MM.1S (cell line): Measurements from ENCODE around the gene INS.

Experiments
- EZH2 ChIP-seq: fragments of 300-600 bp; sonication (generic); optimal IDR thresholded peaks from 2 replicates; pipeline ENCODE3; 2017; ENCODE audit warnings: low read depth, mild to moderate bottlenecking, antibody characterized with exemption, low read length, mixed read lengths
- EZH2phosphoT487 ChIP-seq: fragments of 300-600 bp; sonication (generic); IDR thresholded peaks from 2 replicates; pipeline ENCODE4 v1.6.1; 2018; ENCODE audit warnings: antibody characterized with exemption, low read length
- TF ChIP-seq, protein P1 (sequence below): fragments of 300-600 bp; sonication (generic); IDR thresholded peaks from 2 replicates; pipeline ENCODE4 v1.5.1; 2016; ENCODE audit warnings: antibody characterized with exemption, low read length, mixed read lengths

DNA sequence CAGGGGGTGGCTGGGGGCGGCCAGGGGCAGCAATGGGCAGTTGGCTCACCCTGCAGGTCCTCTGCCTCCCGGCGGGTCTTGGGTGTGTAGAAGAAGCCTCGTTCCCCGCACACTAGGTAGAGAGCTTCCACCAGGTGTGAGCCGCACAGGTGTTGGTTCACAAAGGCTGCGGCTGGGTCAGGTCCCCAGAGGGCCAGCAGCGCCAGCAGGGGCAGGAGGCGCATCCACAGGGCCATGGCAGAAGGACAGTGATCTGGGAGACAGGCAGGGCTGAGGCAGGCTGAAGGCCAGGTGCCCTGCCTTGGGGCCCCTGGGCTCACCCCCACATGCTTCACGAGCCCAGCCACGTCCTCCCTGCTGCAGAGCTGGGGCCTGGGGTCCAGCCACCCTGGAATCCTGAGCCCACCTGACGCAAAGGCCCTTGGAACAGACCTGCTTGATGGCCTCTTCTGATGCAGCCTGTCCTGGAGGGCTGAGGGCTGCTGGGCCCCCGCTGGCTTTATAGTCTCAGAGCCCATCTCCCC is at the start of gene INS:
- no peak for TF ChIP-seq EZH2
- TF ChIP-seq, protein P1, sequence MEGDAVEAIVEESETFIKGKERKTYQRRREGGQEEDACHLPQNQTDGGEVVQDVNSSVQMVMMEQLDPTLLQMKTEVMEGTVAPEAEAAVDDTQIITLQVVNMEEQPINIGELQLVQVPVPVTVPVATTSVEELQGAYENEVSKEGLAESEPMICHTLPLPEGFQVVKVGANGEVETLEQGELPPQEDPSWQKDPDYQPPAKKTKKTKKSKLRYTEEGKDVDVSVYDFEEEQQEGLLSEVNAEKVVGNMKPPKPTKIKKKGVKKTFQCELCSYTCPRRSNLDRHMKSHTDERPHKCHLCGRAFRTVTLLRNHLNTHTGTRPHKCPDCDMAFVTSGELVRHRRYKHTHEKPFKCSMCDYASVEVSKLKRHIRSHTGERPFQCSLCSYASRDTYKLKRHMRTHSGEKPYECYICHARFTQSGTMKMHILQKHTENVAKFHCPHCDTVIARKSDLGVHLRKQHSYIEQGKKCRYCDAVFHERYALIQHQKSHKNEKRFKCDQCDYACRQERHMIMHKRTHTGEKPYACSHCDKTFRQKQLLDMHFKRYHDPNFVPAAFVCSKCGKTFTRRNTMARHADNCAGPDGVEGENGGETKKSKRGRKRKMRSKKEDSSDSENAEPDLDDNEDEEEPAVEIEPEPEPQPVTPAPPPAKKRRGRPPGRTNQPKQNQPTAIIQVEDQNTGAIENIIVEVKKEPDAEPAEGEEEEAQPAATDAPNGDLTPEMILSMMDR = no peak
- no peak for TF ChIP-seq EZH2phosphoT487
